KOPT-K1 (cell line): ENCODE measurements around the gene HDHD3.
"Not testable (repeated sequence)": the region's sequence is repeated elsewhere in the genome, so short reads cannot be mapped to it uniquely, and the experiment has no call there.

Source experiments
- H3K27ac ChIP-seq: fragments of 200-600 bp; sonication (generic); 2 replicates; pipeline ENCODE4 v1.5.1; 2016; ENCODE audit warnings: antibody characterized with exemption, mild to moderate bottlenecking, low read depth, low read length; ENCODE audit not compliant: poor library complexity, severe bottlenecking
- H3K36me3 ChIP-seq: fragments of 200-600 bp; sonication (generic); 2 replicates; pipeline ENCODE4 v1.5.1; 2017; ENCODE audit warnings: antibody characterized with exemption, mild to moderate bottlenecking, low read length, moderate library complexity; ENCODE audit not compliant: insufficient read depth
- H3K9me3 ChIP-seq: fragments of 200-600 bp; sonication (generic); 2 replicates; pipeline ENCODE4 v1.5.1; 2017; ENCODE audit warnings: antibody characterized with exemption, low read length, mild to moderate bottlenecking; ENCODE audit not compliant: insufficient read depth, poor library complexity, severe bottlenecking

The HDHD3 gene

GRCh38 chr9:113376634-113377567 lies at the start of gene HDHD3:
Gene HDHD3, minus strand, starts transcription at chr9:113376986. Its CDS starts 2,632 bp downstream, at chr9:113374354.
- H3K36me3 ChIP-seq: peaks cover 26% of the 10 kb centered on the region
- no peaks in the 10 kb centered on the region for H3K9me3 ChIP-seq
- H3K27ac ChIP-seq: peak within 1 kb of the TSS; percentile 65

GRCh38 chr9:113425072-113425471 lies 48.3 kb upstream of the HDHD3 start:
- no peaks in the 10 kb centered on the region for H3K9me3 ChIP-seq
- H3K27ac ChIP-seq: no peak overlapping the region
- no peaks in the 10 kb centered on the region for H3K36me3 ChIP-seq

GRCh38 chr9:113421726-113422125 lies 44.9 kb upstream of the HDHD3 start:
- Histone ChIP-seq H3K36me3 (no peaks in the 10 kb centered on the region), H3K27ac (no peak overlapping the region)

GRCh38 chr9:113417370-113417769 lies 40.6 kb upstream of the HDHD3 start:
- Histone ChIP-seq H3K36me3 (no peaks in the 10 kb centered on the region), H3K27ac (no peak overlapping the region), H3K9me3 (no peaks in the 10 kb centered on the region)

More at GRCh38 chr9:113421726-113422125, 44.9 kb upstream of the HDHD3 start:
- H3K9me3 ChIP-seq: no peaks in the 10 kb centered on the region

GRCh38 chr9:113416149-113416721 lies 39.4 kb upstream of the HDHD3 start:
- H3K27ac ChIP-seq: no peak overlapping the region
- H3K36me3 ChIP-seq: no peaks in the 10 kb centered on the region
- no peaks in the 10 kb centered on the region for H3K9me3 ChIP-seq

- Histone ChIP-seq H3K36me3 (peaks cover 27% of the 10 kb centered on the region), H3K27ac (peak within 1 kb of the TSS; percentile 94), H3K9me3 (no peaks in the 10 kb centered on the region)
These were observed 33.5 kb upstream of the HDHD3 start, which contains the start of the genes C9orf43 and POLE3 for GRCh38 chr9:113410207-113410864. Gene C9orf43, plus strand, starts transcription at chr9:113410747. Its CDS starts 2,747 bp downstream, at chr9:113413494. Gene POLE3, minus strand, starts transcription at chr9:113410675. Its CDS starts 382 bp downstream, at chr9:113410293.

- Histone ChIP-seq H3K36me3 (peaks cover 27% of the 10 kb centered on the region), H3K9me3 (no peaks in the 10 kb centered on the region), H3K27ac (peak overlapping the region; percentile 94)
These were observed 33.1 kb upstream of the HDHD3 start for GRCh38 chr9:113409883-113410206.

GRCh38 chr9:113409481-113409880 lies 32.7 kb upstream of the HDHD3 start:
- peaks cover 27% of the 10 kb centered on the region for H3K36me3 ChIP-seq

GRCh38 chr9:113406873-113407511 lies 30.2 kb upstream of the HDHD3 start:
- H3K9me3 ChIP-seq, H3K27ac ChIP-seq: not testable (repeated sequence)
- H3K36me3 ChIP-seq: peaks cover 27% of the 10 kb centered on the region

More at GRCh38 chr9:113409481-113409880, 32.7 kb upstream of the HDHD3 start:
- Histone ChIP-seq H3K9me3 (no peaks in the 10 kb centered on the region), H3K27ac (peak overlapping the region; percentile 94)

- H3K36me3 ChIP-seq: peaks cover 27% of the 10 kb centered on the region
- H3K27ac ChIP-seq: not testable (repeated sequence)
These were observed 29.6 kb upstream of the HDHD3 start for GRCh38 chr9:113406353-113406752.

GRCh38 chr9:113403646-113404045 lies 26.9 kb upstream of the HDHD3 start:
- peaks cover 19% of the 10 kb centered on the region for H3K36me3 ChIP-seq
- H3K9me3 ChIP-seq: no peaks in the 10 kb centered on the region
- H3K27ac ChIP-seq: no peak overlapping the region

More at GRCh38 chr9:113406353-113406752, 29.6 kb upstream of the HDHD3 start:
- not testable (repeated sequence) for H3K9me3 ChIP-seq

GRCh38 chr9:113401027-113401792 lies 24.4 kb upstream of the HDHD3 start, which contains the start of gene ALAD:
Gene ALAD, minus strand, starts transcription at chr9:113401284. Its CDS starts 7,725 bp downstream, at chr9:113393559.
- H3K9me3 ChIP-seq: no peaks in the 10 kb centered on the region
- H3K27ac ChIP-seq: peak within 1 kb of the TSS; percentile 72
- H3K36me3 ChIP-seq: no peaks in the 10 kb centered on the region

- Histone ChIP-seq H3K36me3 (no peaks in the 10 kb centered on the region), H3K9me3 (no peaks in the 10 kb centered on the region), H3K27ac (no peak overlapping the region)
These were observed 22.9 kb upstream of the HDHD3 start for GRCh38 chr9:113399646-113400200.

- no peak overlapping the region for H3K27ac ChIP-seq
- H3K9me3 ChIP-seq: no peaks in the 10 kb centered on the region
- H3K36me3 ChIP-seq: no peaks in the 10 kb centered on the region
These were observed 22.0 kb upstream of the HDHD3 start for GRCh38 chr9:113398796-113399195.
